Hippocampal formation (tissue), 2 donors: ENCODE measurements around the gene CTSZ.
A peak's percentile ranks its signal among the peaks of the same experiment; 100 is the strongest.
"Not testable (repeated sequence)": the region's sequence is repeated elsewhere in the genome, so short reads cannot be mapped to it uniquely, and the experiment has no call there.

Experiments used
- DNase-seq, 2 donors: peaks; one replicate each; lab custom pipeline; 2025; lab: John Stamatoyannopoulos, UW

The CTSZ gene

DNA sequence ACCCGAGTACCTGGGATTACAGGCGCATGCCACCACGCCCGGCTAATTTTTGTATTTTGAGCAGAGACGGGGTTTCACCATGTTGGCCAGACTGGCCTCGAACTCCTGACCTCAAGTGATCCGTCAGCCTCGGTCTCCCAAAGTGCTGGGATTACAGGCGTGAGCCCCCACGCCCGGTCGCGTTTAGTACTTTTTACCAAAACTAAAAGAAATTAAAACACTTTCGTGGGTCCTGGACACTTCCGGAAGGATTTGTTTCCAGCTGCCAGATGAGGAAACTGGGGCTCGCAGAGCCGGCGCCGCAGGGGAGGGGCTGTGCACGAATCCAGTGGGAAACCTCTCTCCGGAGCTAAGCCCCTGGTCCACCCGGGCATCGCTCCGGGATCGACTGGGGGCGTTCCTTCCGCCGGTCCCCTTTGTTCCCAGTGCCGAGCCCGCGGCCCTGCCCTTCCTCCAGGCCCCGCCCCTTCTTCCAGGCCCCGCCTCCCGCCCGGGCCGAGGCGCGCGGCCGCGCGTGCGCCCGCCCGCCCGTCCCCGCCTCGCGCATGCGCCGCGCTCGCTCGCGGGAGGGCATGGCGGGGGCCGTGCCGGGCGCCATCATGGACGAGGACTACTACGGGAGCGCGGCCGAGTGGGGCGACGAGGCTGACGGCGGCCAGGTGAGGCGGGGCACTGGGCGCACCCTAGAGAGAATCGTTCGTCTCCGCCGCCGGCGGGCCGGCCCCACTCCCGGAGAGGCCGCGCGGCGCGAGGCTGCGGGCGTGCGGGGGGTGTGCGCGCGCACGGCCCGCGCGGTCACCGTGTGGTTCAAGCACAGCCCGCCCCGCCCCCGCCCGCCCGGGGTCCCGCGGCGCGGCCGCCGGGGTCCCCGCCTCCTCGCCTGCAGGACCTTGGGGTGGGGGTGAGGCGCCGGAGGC, 26.1 kb downstream of the CTSZ start, which contains the start of gene NELFCD:
Gene NELFCD, plus strand, starts transcription at position 546 of the 917 bp plus-strand sequence. Its CDS starts 54 bp downstream, at position 600.
- peak; percentile 49 to 83 for DNase-seq

DNA sequence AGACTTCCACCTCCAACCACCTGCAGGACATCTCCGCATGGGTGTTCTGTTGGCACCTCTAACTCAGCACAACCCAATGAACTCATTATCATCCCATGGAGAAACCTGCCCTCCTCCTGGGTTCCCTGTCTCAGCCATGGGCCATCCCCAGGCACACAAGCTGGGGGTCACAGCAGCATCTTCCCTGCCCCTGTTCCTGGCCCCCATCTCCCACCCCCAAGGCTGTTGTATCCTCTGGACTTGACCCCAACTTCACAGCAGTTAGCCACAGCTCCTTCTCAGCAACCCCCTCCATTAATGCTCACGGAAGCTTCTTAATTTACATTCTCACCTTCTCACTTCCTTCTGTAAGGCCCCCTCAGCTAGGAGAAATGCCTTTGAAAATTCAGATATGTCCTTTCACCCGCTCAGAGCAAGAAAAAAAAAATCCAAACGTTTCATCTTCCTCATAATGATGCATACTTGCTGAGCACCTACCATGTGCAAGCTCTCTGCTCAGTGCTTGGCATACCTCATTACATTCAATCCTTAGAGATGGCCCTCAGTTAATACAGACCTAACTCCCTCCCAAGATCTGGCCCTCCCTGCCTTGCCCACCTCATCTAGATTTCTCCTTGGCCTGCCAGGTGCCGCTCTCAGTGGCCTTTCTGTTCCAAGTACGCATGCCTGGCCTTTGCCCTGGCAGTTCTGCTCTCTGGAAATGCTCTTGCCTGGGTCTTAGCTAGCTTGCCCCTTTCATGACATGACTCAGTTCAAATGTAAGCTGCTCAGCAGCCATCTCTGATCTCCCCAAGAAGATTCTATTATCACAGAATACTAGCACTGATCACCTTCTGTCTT, 28.5 kb downstream of the CTSZ start:
- DNase-seq: no peak

GRCh38 chr20:58976061-58976730, 30.9 kb downstream of the CTSZ start:
- DNase-seq: no peak

DNA sequence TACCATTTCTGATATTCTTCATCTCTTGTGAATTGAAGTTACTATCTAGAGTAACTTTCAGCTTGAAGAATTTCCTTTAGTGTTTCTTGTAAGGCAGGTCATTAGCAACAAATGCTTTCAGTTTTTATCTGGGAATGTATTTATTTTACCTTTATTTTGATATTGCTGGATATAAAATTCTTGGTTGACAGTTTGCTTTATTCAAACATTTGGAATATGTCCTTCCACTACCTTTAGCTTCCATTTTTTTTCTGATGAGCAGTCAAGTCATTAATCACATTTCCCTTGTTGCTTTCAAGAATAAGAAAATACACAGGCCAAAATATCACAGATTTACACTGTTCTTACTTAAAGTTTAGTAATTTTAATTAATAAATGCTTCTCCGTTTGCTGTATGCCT, 31.7 kb downstream of the CTSZ start:
- DNase-seq: no peak

DNA sequence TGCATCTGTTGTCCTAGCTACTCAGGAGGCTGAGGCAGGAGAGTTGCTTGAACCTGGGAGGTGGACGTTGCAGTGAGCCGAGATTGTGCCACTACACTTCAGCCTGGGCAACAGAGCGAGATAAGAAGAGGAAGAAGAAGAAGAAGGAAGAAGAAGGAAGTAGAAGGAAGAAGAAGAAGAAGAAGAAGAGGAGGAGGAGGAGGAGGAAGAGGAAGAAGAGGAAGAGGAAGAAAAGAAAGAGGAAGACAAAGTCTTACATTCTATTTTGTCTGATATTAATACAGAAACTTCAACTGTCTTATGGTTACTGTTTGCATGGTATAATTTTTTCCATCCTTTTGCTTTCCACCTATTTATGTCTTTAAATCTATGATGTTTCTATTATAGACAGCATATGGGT, 33.2 kb downstream of the CTSZ start:
- DNase-seq: no peak

GRCh38 chr20:58973179-58973578, 33.9 kb downstream of the CTSZ start:
- no peak for DNase-seq

GRCh38 chr20:58971429-58971828, 35.6 kb downstream of the CTSZ start:
- no peak for DNase-seq

- DNase-seq: no peak
These were observed 36.9 kb downstream of the CTSZ start for GRCh38 chr20:58970146-58970545.

- DNase-seq: no peak
These were observed 37.6 kb downstream of the CTSZ start for GRCh38 chr20:58969439-58969838.

GRCh38 chr20:58967652-58968429, 39.2 kb downstream of the CTSZ start:
- DNase-seq: no peak

DNA sequence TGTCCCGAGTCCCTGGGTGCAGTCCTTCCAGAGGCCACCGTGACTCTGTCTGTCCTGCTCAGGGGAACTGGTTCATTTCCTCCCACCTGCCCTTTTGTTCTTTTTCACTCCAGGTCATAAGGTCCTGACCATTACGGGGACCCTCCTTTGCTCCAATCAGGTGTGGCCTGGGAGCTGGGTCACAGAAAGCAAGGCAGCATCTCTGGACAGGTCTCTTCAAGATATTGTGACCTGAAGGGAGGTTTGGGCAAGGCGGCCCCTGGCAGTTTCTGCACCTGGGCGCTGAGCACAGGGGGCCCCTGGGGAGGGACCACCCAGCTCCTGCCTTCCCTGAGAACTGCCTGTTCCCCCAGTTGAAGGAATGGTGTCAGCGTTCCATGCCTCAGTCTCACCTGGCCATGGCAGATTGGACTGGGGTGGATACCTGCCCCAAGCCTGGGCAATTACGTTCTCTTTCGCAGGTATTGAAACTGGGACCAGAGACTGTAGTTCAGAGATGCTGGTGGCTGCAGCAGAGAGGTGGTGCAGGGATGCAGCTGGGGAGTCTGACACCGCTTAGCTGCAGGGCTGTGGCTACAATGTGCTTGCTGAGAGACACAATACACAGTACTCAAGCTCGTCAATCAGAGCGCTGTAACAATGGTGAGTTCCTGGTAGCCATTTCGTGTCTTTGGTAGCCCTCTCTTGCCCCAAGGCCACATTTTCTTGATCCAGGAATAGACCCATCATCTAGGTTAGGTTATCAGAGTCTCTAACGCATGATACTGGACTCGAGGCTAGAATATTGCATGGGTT, 41.6 kb downstream of the CTSZ start:
- no peak for DNase-seq

DNA sequence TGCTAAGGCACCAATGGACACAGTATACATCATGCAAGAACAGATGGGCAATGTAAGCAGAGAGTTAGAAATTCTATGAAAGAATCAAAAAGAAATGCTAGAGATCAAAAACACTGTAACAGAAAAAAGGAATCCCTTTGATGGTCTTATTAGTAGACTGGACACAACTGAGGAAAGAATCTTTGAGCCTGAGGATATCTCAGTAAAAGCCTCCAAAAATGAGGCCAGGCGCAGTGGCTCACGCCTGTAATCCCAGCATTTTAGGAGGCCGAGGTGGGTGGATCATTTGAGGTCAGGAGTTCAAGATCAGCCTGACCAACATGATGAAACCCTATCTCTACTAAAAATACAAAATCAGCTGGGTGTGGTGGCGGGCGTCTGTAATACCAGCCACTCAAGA, 43.1 kb downstream of the CTSZ start:
- not testable (repeated sequence) for DNase-seq

GRCh38 chr20:58963060-58963584, 43.9 kb downstream of the CTSZ start:
- DNase-seq: no peak

- no peak for DNase-seq
These were observed 47.4 kb downstream of the CTSZ start for GRCh38 chr20:58959652-58960051.

DNA sequence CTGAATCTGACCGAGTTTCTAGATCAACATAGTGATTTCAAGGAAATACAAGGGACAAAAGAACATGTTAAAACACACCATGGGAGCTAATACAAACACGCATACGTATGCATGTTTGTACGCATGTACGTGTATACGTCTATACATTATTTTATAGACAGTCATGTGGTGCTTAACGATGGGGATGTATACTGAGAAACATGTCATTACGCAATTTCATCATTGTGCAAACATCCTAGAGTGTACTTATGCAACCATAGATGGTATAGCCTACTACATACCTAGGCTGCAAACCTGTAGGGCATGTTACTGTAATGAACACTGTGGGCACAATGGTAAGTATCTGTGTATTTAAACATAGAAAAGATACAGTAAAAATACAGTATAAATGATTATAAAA, 51.0 kb downstream of the CTSZ start:
- no peak for DNase-seq

GRCh38 chr20:58953050-58953449, 54.0 kb downstream of the CTSZ start:
- DNase-seq: no peak

GRCh38 chr20:58950603-58951002, 56.5 kb downstream of the CTSZ start:
- no peak for DNase-seq

DNA sequence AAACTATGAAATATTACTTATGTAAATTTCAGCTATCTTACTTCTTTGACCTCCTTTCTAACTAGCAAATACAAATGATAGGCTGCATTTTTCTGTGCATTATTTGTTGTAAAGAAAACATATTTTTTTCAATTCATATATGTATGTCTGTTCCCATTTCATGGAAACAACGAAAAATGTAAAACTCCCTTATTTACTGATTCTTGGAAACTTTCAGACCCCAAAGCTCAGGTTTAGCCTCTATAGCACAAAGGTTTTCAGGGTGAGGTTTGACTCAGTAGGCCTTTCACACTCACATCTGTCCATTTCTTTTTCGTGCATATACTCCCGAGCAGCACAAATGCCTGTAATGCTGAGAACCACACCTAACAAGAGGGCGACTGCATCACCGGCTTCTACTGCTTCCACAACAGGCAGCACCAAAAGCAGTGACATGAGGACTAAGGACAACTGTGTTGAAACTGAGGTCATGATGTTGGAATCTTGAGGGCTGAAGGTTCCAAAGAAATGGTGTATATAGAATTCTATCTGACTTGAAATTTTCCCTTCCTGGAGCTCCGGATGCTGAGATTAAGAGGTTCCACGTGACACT, 59.2 kb downstream of the CTSZ start:
- not testable (repeated sequence) for DNase-seq

DNA sequence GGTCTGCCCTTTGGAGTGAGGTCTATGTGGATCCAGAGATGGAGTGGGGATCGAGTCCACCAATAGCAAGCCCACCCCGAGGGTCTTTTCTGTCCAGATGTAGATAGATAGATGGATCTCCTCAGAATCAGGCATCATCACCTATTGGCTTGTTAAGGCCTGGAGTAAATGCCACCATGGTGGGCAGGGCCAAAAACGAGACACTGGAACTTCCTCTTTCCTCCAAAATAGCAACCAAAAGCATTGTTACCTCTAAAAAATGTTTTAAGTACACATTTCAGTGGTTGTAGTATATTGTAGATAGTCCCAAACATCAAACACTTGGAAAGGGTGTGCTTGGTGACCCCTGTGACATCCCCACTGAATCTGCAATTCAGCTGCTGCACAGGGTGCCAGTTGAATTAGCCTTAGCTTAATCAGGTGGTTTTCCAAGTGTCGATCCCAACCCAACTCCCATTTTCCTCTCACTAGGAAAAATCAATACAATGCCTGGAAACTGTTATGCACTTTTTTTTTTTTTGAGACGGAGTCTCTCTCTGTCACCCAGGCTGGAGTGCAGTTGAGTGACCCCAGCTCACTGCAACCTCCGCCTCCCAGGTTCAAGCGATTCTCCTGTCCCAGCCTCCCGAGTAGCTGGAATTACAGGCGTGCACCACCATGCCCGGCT, 61.0 kb downstream of the CTSZ start:
- DNase-seq: no peak
